Hematopoietic multipotent progenitor cell treated with erythropoietin and hydrocortisone succinate and interleukin-3 and kit ligand, for 8 days (in vitro differentiated cells): ENCODE results near the gene RAX.

Source experiments
- DNase-seq: peaks from one replicate; pipeline ENCODE4 v3.0.0-alpha.2; 2015

Gene RAX

DNA sequence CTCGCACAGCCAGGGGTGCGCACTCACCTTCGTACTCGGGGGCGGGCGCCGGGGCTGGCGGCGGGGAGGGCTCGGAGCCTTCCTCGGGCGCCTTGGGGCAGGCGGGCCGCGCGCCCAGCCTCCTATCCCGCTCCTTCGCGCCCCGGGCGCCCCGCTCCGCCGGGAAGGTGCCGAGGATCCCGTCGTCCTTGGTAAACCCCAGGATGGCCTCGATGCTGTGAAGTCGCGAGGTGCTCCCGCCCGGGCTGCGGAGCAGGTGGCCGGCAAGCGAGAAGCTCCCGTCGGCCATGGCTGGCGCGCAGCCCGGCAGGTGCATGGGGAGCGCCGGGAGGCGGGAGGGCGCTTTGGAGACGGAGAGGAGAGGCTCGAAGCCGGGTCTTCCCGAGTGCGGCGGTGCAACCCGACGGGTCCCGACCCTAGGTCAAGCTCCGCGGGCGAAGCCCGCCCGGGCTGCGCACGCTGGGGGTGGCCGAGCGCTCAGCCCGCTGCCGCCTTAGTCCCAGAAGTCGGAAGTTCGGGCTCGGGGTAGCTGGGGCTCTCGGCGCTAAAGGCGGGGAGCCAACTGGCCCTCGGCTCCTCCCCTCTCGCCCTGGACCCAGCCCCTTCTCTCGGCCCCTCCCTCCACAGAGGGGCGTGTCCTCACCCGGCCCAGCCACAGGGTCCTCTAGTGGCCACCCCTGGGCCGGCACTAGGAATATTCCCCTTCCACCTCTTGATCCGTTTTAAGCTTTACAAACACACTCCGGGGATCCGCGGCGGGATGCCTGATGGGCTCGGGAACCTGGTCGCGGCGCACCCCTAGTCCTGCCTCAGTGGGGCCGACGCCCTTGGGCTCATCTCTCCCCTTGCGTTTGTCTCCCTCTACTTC, at the start of gene RAX:
Gene RAX, minus strand, starts transcription at position 564 of the 868 bp plus-strand sequence. Its CDS starts 248 bp downstream, at position 316.
- peak; percentile 60 for DNase-seq

DNA sequence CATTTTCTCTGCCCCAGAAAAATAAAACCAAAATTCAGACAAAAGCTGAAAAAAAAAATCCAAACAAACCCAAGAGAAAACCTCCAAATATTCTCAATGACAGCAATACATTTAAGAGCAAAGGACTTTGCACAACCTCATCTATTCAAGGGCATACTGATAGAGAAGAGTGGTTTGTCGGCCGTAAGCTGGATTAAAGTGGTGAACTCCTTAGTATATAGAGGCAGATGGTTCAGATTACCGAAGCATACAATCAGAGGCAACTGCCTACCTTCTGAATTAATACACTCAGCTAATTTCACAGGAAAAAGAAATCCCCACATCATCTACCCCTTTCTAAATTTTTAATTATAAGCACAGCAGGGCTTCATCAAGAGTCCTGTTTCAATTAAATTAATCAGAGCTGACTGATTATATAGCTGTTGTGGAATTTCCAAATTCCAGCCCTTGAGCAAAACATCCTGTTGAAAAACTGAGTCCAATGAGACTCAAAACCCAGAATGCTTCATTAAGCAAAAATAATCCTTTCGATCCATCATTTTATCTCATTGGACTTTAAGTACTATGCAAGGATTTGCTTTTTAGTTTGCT, 45.3 kb upstream of the RAX start, which contains the start of gene CPLX4:
Gene CPLX4, minus strand, starts transcription at position 190 of the 591 bp plus-strand sequence. Its CDS starts 187 bp downstream, at position 3.
- no peak for DNase-seq

DNA sequence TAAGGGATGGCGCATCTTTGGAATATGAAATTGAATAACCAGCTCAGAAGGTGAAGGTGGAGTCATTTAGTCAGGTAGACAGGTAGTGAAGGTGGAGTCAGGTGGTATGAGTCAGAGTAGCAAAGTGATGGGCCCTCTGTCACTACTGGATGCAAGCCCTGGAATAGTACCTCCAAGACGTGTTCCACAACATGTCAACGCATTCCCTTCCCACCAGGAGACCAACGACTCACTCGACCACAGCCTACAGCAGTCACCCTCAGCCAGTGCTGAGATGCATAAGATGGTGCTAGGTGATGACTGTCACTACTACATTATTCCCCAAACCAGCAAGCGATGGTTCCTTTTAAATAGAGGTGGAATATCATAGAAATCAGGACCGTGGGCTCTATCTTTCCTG, 38.4 kb upstream of the RAX start:
- DNase-seq = no peak

DNA sequence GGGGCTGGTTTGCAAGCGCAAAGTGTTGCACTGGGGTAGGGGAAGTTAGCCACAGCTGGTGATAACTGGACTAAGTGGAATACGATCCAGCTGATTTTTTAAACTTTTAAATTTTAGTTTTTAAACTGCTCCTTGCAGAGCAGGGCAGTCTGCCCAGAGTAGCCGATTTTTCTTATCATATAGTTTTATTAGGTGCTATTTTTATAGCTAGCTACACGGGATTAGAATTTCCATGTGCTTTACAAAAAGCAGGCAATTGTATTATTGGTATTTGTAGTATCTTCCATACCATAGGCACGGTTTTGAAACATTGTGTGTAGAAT, 35.6 kb upstream of the RAX start:
- no peak for DNase-seq

DNA sequence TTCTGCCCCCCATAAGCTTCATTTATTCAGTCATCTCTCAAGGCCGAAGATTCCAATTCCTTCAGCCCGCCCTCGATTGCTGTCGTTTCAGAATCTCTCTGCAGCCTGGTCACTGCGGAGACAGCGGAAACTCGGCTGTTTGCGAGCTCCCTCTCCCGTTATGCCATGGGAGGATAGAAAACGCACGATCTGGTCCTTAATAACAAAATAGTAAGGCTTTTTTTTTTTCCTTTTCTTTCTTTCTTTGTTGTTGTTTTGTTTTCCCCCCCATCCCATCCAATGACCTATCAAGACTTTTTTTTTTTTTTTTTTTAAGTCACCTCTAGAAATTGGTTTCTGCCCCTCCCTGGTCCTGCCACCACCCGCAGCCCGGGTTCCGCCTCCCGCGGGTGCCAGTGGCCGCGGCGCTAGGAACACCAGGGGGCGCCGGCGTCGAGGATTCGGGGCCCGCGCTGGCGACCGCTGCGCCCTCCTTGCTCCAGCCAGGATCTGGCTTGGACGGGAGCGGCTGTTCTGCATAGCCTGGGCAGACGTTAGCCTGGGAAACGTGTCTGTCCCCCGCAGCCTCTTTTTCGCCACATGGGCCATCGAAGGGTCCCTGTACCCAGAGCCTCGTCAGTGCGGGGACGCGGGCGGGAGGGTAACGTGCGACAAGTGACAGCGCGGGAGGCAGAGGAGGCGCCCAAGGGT, 35.1 kb upstream of the RAX start:
- DNase-seq = peak; percentile 52

DNA sequence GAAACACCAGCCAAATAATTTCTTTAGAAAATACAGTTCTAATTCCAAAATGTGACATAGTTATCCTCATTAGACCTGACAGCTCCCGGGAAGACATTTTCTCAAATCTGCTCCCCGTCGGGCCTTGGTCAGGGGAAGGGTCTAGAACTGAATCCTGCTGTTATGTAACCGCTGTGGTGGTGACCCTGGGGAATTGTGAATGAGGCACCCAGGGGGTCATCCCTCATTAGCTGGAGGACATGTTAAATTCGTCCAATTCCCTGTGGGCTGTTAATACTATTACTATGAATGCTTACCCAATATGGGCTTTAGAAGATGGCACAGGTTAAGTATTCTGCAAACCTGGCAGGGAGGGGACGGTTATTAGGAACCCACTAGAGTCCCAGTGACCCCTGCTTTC, 33.4 kb upstream of the RAX start:
- no peak for DNase-seq

DNA sequence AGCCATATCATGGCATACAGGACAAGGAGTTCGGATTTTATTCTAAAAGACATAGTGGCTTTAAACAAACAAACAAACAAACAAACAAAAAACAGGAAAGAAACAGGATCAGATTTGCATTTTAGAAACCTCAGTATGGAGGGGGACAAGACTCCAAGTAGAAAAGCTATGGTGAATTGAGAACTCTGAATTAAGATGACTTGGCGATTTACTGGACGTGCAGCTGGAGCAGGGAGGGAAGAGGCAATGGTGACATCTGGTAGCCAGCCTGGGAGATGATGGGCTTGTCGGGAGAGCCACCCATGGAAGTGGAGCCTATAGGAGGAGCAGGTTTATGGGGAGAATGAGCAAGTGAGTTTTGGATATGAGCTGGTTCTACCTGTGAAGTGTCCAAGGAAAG, 32.0 kb upstream of the RAX start:
- DNase-seq = no peak

DNA sequence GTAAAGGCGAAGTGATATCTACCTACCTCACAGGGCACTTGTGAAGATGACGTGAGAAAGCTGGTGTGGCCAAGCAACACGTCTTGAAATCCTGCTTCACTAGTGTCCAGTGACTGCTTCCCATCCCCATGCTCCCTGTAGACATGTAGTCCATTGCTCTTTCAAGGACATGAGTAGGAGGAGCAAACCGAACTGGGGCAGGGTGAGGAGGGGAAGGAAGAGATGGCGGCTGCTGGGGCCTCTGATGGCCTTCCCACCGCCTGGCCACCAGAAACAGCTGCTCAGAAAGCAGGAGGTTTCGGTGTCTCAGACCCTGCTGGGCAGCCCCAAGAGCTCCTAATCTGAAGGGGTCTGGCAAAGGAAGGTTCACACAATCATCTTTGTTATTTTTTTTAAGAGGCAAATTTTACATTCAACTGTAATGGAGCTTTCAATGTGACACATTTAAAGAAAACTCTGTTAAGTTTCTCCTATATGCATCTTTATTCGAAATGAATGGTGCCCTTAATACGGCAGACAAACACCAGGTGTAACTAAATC, 30.5 kb upstream of the RAX start:
- no peak for DNase-seq

DNA sequence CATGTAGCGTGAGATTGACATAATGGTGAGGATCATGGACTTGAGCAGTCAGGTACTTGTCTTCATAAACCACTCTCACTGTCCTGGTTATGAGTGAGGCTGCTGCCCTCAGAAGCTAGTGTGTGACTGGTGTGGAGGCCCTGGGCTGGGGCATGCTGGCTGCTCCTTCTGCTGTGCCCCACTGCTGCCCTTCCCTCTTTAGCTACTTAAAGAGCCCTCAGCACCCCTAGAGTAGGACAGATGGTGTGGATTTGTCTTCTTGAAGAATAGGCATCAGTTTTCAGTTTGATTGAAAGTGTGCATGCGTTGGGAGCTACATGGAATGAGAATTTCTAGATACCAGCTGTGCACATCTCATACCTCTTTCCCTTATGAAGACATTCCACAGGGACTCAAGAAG, 29.8 kb upstream of the RAX start:
- no peak for DNase-seq

DNA sequence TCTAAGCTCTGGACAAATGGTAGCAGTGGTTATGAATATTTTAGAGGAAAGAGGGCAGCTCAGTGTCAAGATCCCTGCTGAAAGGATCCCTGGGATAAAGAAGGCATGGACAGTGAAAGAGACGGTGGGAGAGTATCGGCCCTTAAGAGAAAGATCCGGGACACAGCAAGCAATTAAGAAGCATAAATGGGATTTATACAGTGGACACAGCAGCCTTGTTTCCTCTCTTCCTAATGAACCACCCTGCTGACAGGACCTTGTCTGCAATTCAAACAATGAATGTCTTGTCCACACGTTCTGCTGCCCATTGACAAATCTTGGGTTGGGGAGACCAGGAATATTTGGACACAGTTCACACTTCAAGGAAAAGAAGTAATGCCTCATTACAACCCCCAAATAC, 28.7 kb upstream of the RAX start:
- no peak for DNase-seq

DNA sequence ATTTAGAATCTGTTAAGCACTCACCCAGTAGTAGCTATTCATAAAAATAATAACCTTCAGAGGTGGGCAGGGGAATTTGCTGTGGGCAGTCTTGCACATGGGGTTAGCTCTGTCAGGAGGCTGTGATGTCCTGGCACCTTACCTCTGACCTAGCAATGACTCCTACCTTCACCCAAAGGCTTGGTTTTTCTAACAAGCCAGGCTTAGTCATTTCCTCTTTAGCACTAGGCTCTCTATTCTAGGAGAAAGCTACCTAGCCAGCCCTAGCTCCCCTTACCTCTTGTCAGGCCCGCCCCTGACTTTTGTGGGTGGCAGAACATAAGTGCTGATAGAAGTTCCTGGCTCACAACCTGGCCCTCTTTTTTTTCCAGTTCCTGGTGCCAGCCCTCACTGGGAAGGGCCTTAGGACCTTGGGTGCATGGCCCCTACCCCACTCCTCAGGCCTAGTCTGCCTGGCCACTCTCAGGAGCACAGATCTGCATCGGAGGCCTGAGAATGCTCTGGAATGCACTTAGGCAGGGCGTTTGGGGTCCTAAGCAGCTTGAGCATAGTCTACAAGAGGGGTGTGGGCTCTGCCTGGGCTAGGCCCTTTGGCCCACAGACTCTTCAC, 27.5 kb upstream of the RAX start:
- no peak for DNase-seq

DNA sequence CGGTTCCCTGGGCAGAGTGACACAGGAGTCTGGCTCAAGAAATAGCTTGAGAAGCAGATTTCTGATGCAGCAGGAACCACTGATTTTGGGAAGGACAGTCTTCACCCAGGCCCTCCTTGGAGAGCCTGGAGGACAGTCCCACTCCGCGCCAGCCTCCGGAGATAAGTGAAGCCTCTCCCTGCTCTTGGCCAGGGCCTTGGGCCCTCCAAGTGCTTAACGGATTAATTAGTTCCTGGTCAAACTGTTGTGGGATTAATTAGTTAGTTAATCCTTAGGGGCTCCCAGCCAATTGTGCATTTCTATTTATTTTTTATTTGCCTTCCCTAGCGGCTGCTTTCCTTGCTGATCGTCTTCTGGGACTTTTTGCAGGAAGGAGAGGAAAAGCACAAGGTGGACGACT, 25.6 kb upstream of the RAX start:
- no peak for DNase-seq

DNA sequence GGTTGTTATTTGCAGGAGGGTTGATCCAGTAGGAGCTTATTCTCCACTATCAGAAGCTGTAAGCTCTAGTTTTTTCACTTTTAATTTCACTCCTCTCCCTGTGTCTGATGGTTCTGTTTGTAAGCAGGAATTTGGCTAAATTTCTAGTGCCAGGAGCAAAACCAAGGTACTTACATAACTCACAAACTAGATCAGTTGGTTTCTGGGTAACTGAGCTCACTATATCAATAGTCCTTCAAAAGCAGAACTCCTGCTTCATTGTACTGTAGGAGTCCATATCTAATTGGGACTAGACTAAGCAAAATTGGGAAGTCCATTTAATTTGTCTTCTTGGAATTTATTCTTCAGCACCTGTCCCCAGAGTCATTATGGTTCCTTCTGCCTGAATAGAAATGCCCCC, 20.1 kb upstream of the RAX start:
- no peak for DNase-seq

DNA sequence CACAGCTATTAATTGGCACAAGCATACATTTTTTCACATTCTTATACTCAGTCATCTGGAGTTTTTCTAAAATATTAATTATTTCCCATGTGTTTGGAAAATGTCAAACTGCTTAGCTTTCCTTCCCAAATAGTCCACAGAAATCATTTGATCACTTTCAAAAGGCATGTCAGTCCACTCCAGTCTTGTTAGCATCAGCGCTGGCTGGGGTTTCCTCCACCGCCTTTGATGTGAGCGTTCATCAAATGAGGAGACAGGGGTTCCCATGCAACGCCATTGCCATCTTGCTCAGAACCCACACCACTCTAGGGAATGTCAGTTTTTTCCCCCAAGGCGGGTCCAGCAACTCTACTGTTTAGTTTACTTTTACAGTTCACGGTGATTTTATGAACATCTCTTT, 13.1 kb upstream of the RAX start:
- no peak for DNase-seq

DNA sequence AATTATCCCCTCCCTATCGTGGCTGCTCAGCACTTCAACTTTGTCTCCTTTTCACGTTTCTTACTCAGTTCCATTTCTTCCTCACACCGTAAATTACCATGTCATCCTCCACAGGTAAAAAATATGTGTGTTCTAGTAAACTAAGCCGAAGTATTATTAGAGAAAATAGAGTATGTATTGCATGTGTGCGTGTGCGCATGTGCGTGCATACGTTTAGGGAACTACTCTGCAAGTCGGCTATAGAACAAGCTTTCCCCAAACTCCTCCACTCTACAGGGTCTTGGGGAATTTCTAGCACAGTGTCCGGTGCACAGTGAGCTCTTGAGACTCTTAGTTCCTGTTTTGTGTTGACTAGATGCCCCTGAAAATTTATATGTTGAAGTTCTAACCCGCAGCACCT, 9.1 kb upstream of the RAX start:
- no peak for DNase-seq

DNA sequence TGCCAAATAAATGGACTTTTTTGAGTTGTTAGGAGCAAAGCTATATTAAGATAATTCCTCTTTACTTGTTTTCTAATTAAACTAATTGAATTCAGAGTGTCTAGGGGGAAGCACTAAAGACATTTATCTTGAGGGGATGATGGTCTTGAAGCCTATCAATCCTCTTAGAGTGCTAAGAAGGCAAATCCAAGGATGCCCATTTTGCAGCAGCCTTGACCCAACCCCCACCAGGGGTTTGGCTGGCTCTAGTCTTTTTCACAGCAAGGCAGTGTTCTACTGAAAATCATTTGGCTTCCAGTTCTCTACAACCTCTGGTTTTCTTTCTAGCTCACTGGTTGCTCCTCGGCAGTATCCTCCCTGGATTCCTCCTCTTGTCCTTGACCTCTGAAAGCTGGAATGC, 6.5 kb upstream of the RAX start:
- no peak for DNase-seq

DNA sequence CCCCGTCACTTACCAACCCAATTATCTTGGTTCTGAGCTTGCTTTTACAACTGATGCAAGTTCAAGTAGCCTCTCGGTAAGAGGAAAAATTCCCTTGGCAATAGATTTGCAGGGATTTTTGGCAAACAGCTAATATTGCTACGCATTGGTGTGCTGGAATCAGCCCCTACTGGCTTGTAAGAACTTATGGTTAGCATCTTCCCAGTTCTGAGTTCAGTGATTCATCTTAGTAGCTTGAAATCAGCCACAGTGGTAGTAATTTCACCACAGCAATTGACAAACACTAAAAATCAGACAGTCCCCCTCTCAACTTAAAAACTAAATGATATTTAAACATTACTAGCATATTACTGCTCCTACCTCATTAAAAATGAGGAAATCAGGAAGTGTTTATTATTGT, 5.9 kb upstream of the RAX start:
- no peak for DNase-seq

DNA sequence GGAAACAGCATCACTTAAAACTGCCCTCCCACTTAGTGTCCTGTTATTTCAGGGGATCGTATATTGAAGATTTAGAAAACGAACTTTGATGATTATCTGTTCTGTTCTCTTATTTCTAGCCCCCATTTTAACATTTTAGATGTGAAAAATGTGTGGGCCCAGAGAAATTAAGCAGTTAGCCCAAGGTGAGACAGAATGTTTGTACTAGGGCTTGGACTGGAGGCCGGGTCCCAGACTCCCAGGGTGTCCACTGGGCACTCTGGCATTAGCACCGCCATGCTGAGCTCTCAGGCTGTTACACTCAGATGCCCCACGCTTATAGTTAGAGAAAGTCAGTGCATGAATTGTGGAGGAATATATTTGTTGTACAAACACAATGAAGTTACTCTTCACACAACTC, 5.5 kb upstream of the RAX start:
- DNase-seq = no peak

DNA sequence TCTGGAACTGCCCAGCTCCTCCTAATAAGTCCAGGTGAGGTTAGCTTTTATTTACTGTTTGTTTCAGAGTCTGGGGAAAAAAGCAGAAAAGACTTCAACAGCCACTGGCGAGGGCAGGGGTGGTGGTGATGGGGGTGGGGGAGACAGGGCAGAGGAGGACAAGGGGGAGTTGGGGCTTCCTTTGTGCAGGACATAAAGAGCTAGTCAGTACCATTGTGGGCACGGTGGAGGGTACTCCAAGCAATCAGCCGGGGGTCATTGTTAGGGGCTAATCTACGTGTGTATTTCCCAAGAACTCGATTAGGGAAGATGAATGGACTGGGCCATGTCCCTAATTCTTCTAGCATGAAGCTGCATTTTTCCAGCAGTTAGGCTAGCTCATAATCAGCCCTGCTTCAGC, 2.8 kb upstream of the RAX start:
- DNase-seq = no peak

DNA sequence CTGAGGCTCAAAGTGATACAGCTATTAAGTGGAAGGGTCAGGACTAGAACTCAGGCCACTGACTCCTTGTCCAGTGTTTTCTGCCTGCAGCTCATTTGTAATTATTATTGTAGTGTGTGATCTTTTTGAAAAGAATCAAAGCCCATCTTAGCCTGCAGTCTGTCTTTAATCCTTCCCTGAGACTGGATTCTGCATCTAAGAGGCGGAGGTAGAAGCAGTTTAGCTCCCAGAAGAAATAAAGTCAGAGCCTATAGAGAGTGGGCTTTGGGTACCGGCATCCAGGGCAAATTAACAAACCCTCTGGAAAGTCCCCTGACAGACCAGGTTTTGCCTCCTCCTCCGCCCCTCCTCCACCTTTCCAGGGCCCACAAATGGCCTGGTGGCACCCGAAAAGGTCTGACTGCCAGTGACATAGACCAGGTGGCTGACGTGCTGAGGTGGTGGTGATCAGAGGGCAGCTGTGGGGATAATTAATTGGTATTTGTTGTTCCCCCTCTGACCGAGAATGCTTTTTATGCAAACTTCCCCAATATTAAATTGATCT, 2.2 kb upstream of the RAX start:
- DNase-seq = no peak

DNA sequence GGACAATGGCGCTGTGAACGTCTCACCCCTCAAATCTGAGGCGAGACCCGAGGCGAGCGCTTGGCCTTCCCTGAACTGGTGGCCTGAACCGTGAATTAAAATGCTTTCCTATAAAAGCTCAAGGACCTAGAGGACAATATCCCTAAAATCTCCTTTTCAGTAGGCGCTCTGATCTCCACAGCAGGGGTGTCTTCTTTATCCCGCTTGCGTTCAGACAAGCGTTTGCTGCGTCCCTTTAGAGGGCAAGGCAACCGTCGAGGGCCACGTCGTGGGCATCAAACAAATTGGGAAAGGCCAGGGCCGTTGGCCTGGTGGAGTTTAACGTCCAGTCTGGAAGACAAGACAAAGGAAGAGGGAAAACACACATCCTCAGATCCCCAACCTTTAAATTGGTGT, 1.3 kb upstream of the RAX start:
- DNase-seq = no peak

DNA sequence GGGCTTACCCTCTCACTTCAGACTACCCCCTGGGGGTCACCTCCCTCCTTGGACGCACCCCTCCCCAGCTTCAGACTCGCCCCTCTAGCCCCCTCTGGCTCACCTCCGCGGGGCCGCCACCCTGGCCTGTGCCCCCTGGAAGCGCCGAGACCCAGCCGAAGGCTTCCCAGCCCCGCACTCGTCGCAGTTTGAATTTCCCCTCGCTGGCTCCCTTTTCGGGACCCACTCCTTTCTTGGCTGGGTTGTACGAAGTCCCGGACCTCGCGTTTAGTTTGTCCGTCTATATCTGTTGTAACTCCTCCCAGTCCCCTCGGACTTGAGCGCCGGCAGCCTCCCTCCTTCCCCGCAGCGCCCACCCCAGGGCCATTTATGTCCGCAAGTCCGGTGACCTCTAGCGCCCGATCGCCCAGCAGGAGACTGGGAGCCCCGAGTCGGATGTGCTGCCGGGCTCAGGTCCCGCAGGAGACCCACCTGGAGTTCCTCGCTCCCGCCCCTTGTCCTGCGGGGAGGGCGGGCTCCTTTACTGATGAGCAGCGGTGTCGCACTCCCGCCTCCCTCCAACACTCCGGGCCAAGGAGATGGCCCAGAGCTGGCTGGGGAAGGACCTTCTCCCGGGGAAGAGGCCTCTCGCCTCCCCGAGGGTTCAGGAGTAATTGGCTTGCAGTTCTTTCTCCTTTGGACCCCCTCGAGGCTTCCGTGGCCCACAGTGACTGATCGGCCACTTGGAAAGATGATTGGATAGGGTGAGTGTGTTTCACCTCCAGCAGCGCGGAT, 692 bp upstream of the RAX start:
- DNase-seq = no peak
